ENCODE results near the gene AFF2. TPM values are rescaled to one million over a fixed set of nuclear protein-coding genes. Genes with fewer than 3 reads are reported as not detected.

Gene AFF2
- total RNA-seq, 1 experiment from 2014 or later: 0.05 TPM

GRCh38 chrX:148513661-148514060 is 13.2 kb downstream of the AFF2 start:
- intact Hi-C loops (cut with micrococcal nuclease): no loop called here
- no peak for DNase-seq (ENCODE audit: low read depth, low spot score)
- RAD21 ChIA-PET (ENCODE audit: low non-redundant PET in 1 of 2, low total read pairs in 2 of 2, uncharacterized antibody in 2 of 2, unreplicated experiment in 2 of 2): no interaction called here
- ATAC-seq: no peak
- Histone ChIP-seq H3K9me3 (ENCODE audit: control insufficient read depth in 1 of 2, insufficient read depth in 1 of 2, low read depth in 1 of 2, low read length in 2 of 2) (no peaks in the 10 kb centered on the region), H2AFZ (ENCODE audit: low read depth, low read length, poor library complexity, severe bottlenecking) (no peak overlapping the region), H3K4me1 (ENCODE audit: control insufficient read depth in 1 of 2, insufficient read depth in 2 of 2, low read length in 2 of 2) (no peaks in the 10 kb centered on the region), H4K20me1 (ENCODE audit: insufficient read depth) (no peaks in the 10 kb centered on the region), H3K27ac (ENCODE audit: low read depth, low read length) (no peak overlapping the region), H3K27me3 (ENCODE audit: insufficient read depth, low read length) (no peaks in the 10 kb centered on the region), H3K4me2 (ENCODE audit: low read length) (no peak overlapping the region), H3K9ac (ENCODE audit: low read length) (no peak overlapping the region), H3K79me2 (ENCODE audit: insufficient read depth, low read length) (no peaks in the 10 kb centered on the region), H3K36me3 (ENCODE audit: control insufficient read depth in 1 of 2, insufficient read depth in 2 of 2, low read length in 2 of 2) (no peaks in the 10 kb centered on the region), H3K4me3 (replicated peaks in 1 of 2; ENCODE audit: low read depth in 1 of 2, low read length in 2 of 2) (no peak overlapping the region), H3K9me2 (ENCODE audit: insufficient read depth) (no peaks in the 10 kb centered on the region)
- TF ChIP-seq ZFX (IDR thresholded peaks at IDR 0.05): no peak
- TF ChIP-seq EZH2 (IDR thresholded peaks at IDR 0.05): no peak
- TF ChIP-seq EGR1 (IDR thresholded peaks at IDR 0.05; ENCODE audit: low read depth): no peak
- TF ChIP-seq, protein P1, sequence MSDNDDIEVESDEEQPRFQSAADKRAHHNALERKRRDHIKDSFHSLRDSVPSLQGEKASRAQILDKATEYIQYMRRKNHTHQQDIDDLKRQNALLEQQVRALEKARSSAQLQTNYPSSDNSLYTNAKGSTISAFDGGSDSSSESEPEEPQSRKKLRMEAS (IDR thresholded peaks at IDR 0.05): no peak
- no peak for TF ChIP-seq SRF (IDR thresholded peaks at IDR 0.05; ENCODE audit: low read depth)
- TF ChIP-seq, protein P2, sequence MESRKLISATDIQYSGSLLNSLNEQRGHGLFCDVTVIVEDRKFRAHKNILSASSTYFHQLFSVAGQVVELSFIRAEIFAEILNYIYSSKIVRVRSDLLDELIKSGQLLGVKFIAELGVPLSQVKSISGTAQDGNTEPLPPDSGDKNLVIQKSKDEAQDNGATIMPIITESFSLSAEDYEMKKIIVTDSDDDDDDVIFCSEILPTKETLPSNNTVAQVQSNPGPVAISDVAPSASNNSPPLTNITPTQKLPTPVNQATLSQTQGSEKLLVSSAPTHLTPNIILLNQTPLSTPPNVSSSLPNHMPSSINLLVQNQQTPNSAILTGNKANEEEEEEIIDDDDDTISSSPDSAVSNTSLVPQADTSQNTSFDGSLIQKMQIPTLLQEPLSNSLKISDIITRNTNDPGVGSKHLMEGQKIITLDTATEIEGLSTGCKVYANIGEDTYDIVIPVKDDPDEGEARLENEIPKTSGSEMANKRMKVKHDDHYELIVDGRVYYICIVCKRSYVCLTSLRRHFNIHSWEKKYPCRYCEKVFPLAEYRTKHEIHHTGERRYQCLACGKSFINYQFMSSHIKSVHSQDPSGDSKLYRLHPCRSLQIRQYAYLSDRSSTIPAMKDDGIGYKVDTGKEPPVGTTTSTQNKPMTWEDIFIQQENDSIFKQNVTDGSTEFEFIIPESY (IDR thresholded peaks at IDR 0.05; ENCODE audit: extremely low read depth, insufficient replicate concordance, low read length): no peak
- no peak for TF ChIP-seq POLR2A (IDR thresholded peaks at IDR 0.05; ENCODE audit: borderline replicate concordance, extremely low read depth, insufficient read depth, insufficient read length)
- TF ChIP-seq, protein P3, sequence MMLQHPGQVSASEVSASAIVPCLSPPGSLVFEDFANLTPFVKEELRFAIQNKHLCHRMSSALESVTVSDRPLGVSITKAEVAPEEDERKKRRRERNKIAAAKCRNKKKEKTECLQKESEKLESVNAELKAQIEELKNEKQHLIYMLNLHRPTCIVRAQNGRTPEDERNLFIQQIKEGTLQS (IDR thresholded peaks at IDR 0.05): no peak
- BruUV-seq (replicated peaks): no TSS peak
- POLR2A ChIA-PET: no interaction called here
- CTCF ChIA-PET: no interaction called here

- DNase-seq (ENCODE audit: low read depth, low spot score): no peak
- Histone ChIP-seq H3K27me3 (ENCODE audit: insufficient read depth, low read length) (no peaks in the 10 kb centered on the region), H3K4me3 (replicated peaks in 1 of 2; ENCODE audit: low read depth in 1 of 2, low read length in 2 of 2) (no peak overlapping the region), H3K9ac (ENCODE audit: low read length) (no peak overlapping the region), H3K9me2 (ENCODE audit: insufficient read depth) (no peaks in the 10 kb centered on the region), H2AFZ (ENCODE audit: low read depth, low read length, poor library complexity, severe bottlenecking) (no peak overlapping the region), H4K20me1 (ENCODE audit: insufficient read depth) (no peaks in the 10 kb centered on the region), H3K4me1 (ENCODE audit: control insufficient read depth in 1 of 2, insufficient read depth in 2 of 2, low read length in 2 of 2) (no peaks in the 10 kb centered on the region), H3K36me3 (ENCODE audit: control insufficient read depth in 1 of 2, insufficient read depth in 2 of 2, low read length in 2 of 2) (no peaks in the 10 kb centered on the region), H3K9me3 (ENCODE audit: control insufficient read depth in 1 of 2, insufficient read depth in 1 of 2, low read depth in 1 of 2, low read length in 2 of 2) (no peaks in the 10 kb centered on the region), H3K79me2 (ENCODE audit: insufficient read depth, low read length) (no peaks in the 10 kb centered on the region), H3K4me2 (ENCODE audit: low read length) (no peak overlapping the region), H3K27ac (ENCODE audit: low read depth, low read length) (no peak overlapping the region)
- BruUV-seq (replicated peaks): no TSS peak
- ATAC-seq: no peak
- ChIA-PET CTCF (no interaction called here), RAD21 (ENCODE audit: low non-redundant PET in 1 of 2, low total read pairs in 2 of 2, uncharacterized antibody in 2 of 2, unreplicated experiment in 2 of 2) (no interaction called here), POLR2A (no interaction called here)
- intact Hi-C loops (cut with micrococcal nuclease): no loop called here
- no peak for TF ChIP-seq FOSL1 (IDR thresholded peaks at IDR 0.05; ENCODE audit: low read depth)
- no peak for TF ChIP-seq YY1 (IDR thresholded peaks at IDR 0.05; ENCODE audit: extremely low read depth, insufficient replicate concordance, low read depth, low read length)
- TF ChIP-seq, protein P4, sequence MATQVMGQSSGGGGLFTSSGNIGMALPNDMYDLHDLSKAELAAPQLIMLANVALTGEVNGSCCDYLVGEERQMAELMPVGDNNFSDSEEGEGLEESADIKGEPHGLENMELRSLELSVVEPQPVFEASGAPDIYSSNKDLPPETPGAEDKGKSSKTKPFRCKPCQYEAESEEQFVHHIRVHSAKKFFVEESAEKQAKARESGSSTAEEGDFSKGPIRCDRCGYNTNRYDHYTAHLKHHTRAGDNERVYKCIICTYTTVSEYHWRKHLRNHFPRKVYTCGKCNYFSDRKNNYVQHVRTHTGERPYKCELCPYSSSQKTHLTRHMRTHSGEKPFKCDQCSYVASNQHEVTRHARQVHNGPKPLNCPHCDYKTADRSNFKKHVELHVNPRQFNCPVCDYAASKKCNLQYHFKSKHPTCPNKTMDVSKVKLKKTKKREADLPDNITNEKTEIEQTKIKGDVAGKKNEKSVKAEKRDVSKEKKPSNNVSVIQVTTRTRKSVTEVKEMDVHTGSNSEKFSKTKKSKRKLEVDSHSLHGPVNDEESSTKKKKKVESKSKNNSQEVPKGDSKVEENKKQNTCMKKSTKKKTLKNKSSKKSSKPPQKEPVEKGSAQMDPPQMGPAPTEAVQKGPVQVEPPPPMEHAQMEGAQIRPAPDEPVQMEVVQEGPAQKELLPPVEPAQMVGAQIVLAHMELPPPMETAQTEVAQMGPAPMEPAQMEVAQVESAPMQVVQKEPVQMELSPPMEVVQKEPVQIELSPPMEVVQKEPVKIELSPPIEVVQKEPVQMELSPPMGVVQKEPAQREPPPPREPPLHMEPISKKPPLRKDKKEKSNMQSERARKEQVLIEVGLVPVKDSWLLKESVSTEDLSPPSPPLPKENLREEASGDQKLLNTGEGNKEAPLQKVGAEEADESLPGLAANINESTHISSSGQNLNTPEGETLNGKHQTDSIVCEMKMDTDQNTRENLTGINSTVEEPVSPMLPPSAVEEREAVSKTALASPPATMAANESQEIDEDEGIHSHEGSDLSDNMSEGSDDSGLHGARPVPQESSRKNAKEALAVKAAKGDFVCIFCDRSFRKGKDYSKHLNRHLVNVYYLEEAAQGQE (IDR thresholded peaks at IDR 0.05; ENCODE audit: low read depth): no peak
- TF ChIP-seq ZNF274 (IDR thresholded peaks at IDR 0.05; ENCODE audit: low read depth, low read length): no peak
- TF ChIP-seq ELF1 (IDR thresholded peaks at IDR 0.05; ENCODE audit: borderline replicate concordance, low read depth): no peak
- TF ChIP-seq SRF (IDR thresholded peaks at IDR 0.05; ENCODE audit: low read depth): no peak
- no peak for TF ChIP-seq CBX3 (IDR thresholded peaks at IDR 0.05; ENCODE audit: low read depth)
- TF ChIP-seq, protein P3 (IDR thresholded peaks at IDR 0.05): no peak
- TF ChIP-seq TCF7L2 (IDR thresholded peaks at IDR 0.05; ENCODE audit: borderline replicate concordance, extremely low read depth, insufficient read depth, insufficient read length): no peak
- no peak for TF ChIP-seq JUND (IDR thresholded peaks at IDR 0.05)
Observed at GRCh38 chrX:148517176-148517575, 16.8 kb downstream of the AFF2 start.

All from HCT116 (cell line).